Gastrocnemius medialis (tissue), 4 donors: Measurements from ENCODE around the gene ARHGAP26. TPM values are rescaled to one million over a fixed set of nuclear protein-coding genes. Genes with fewer than 3 reads are reported as not detected.

Experiments used
- ATAC-seq, 2 donors: fragments of 150-250 bp; one replicate each; pipeline ENCODE4 v1.9.1; 2016
- DNase-seq, 2 donors: peaks; one replicate each; pipeline ENCODE4 v3.0.0-alpha.2; 2019
- H3K27ac ChIP-seq, 4 donors: fragments of 200-600 bp; sonication (generic); 1 replicate in 1 of 4; 2 replicates in 3 of 4; pipeline ENCODE4 v1.5.1; 2016 to 2018; ENCODE audit warnings: mild to moderate bottlenecking in 2 of 4, moderate library complexity in 1 of 4
- H3K27me3 ChIP-seq, 3 donors: fragments of 200-600 bp; sonication (generic) in 2 of 3; 1 replicate in 1 of 3; 2 replicates in 2 of 3; pipeline versions ENCODE4 v1.5.1 to v1.6.0; 2016 to 2019; ENCODE audit warnings: mild to moderate bottlenecking in 1 of 3, moderate library complexity in 1 of 3
- H3K36me3 ChIP-seq, 2 donors: fragments of 200-600 bp; sonication (generic) in 1 of 2; one replicate each; pipeline ENCODE4 v1.5.1; 2017 to 2018
- H3K4me1 ChIP-seq, 2 donors: fragments of 200-600 bp; sonication (generic) in 1 of 2; one replicate each; pipeline ENCODE4 v1.5.1; 2016 to 2017; ENCODE audit warnings: mild to moderate bottlenecking in 2 of 2
- H3K4me3 ChIP-seq, 4 donors: fragments of 200-600 bp; sonication (generic) in 3 of 4; 1 replicate in 1 of 4; 2 replicates in 3 of 4; pipeline ENCODE4 v1.5.1; 2016 to 2019; ENCODE audit warnings: mild to moderate bottlenecking in 2 of 4
- H3K9me3 ChIP-seq, 3 donors: fragments of 200-600 bp; sonication (generic) in 2 of 3; 1 replicate in 1 of 3; 2 replicates in 2 of 3; pipeline ENCODE4 v1.5.1; 2016 to 2019
- CTCF ChIP-seq, 5 experiments: fragments of 450-650 bp in 3 of 5; fragments of 200-600 bp in 2 of 5; sonication (generic) in 2 of 5; IDR thresholded peaks in 4 of 5; conservative IDR thresholded peaks in 1 of 5; 1 replicate in 4 of 5; 2 replicates in 1 of 5; pipeline ENCODE4 v1.5.1; 2016 to 2019; ENCODE audit warnings: antibody characterized with exemption in 5 of 5, mild to moderate bottlenecking in 3 of 5, moderate library complexity in 3 of 5
- POLR2A ChIP-seq, 2 donors: fragments of 450-650 bp; IDR thresholded peaks; one replicate each; pipeline ENCODE4 v1.6.1; 2017; ENCODE audit warnings: antibody characterized with exemption in 2 of 2, mild to moderate bottlenecking in 2 of 2, moderate library complexity in 2 of 2
- in situ Hi-C, 4 donors: fragments of 200-750 bp; cut with MboI; loops; one replicate each; pipeline versions ENCODE4 v1.15.0 to v1.8.0; 2017; ENCODE audit warnings: low sequenced_read_pairs in 4 of 4
- intact Hi-C: fragments of 100-400 bp; cut with DNase I; formaldehyde crosslinking; loops from one replicate; pipeline ENCODE4 v1.15.1; 2023; ENCODE audit warnings: low total_unique reads
- total RNA-seq, 4 donors: library from RNA; depleted of rRNA; stranded (reverse); fragments of >200 nt; gene quantifications; one replicate each; pipeline versions ENCODE4 v1.1.0 to v1.2.3, GENCODE V29; 2016

Gene ARHGAP26
- total RNA-seq, 4 donors from 2014 or later, result 9.1 to 22.4 (median 13.4) TPM

- ATAC-seq (no peak), DNase-seq (no peak)
- Histone ChIP-seq H3K27ac (no peak overlapping the region), H3K9me3 (no peaks in the 10 kb centered on the region), H3K4me3 (no peak overlapping the region), H3K4me1 (peaks cover 12 to 29% of the 10 kb centered on the region in 2 donors), H3K27me3 (no peaks in the 10 kb centered on the region), H3K36me3 (no peaks in the 10 kb centered on the region)
- no peak for TF ChIP-seq CTCF (IDR thresholded peaks at IDR 0.05 in 4 of 5, conservative IDR thresholded peaks at IDR 0.05 in 1 of 5)
- in situ Hi-C loops (no loop called here), intact Hi-C loops (no loop called here)
Observed at GRCh38 chr5:143210576-143210975, 440.4 kb downstream of the ARHGAP26 start.

GRCh38 chr5:143212261-143212660 is 442.1 kb downstream of the ARHGAP26 start:
- TF ChIP-seq CTCF (IDR thresholded peaks at IDR 0.05 in 4 of 5, conservative IDR thresholded peaks at IDR 0.05 in 1 of 5), result no peak
- TF ChIP-seq POLR2A (IDR thresholded peaks at IDR 0.05), result no peak
- H3K27me3 ChIP-seq, result no peaks in the 10 kb centered on the region
- H3K4me1 ChIP-seq, result peaks cover 17 to 34% of the 10 kb centered on the region in 2 donors
- in situ Hi-C loops, result no loop called here
- H3K9me3 ChIP-seq, result no peaks in the 10 kb centered on the region
- no peak for DNase-seq
- no peak overlapping the region for H3K27ac ChIP-seq
- H3K36me3 ChIP-seq, result peaks cover 0 to 4% of the 10 kb centered on the region in 2 donors
- no peak for ATAC-seq
- intact Hi-C loops, result no loop called here
- H3K4me3 ChIP-seq, result no peak overlapping the region

GRCh38 chr5:143213231-143213850 is 443.2 kb downstream of the ARHGAP26 start:
- ATAC-seq (peak in 1 of 2 donors; percentile 49), DNase-seq (no peak)
- in situ Hi-C loops (no loop called here), intact Hi-C loops (no loop called here)
- H3K4me1 ChIP-seq, result peaks cover 22 to 31% of the 10 kb centered on the region in 2 donors
- H3K36me3 ChIP-seq, result peaks cover 0 to 4% of the 10 kb centered on the region in 2 donors
- H3K4me3 ChIP-seq, result no peak overlapping the region
- H3K9me3 ChIP-seq, result no peaks in the 10 kb centered on the region
- no peaks in the 10 kb centered on the region for H3K27me3 ChIP-seq
- peak overlapping the region in 1 of 4 donors; percentile 34 for H3K27ac ChIP-seq
- no peak for TF ChIP-seq POLR2A (IDR thresholded peaks at IDR 0.05)
- no peak for TF ChIP-seq CTCF (IDR thresholded peaks at IDR 0.05 in 4 of 5, conservative IDR thresholded peaks at IDR 0.05 in 1 of 5)

GRCh38 chr5:143213851-143214363 is 443.7 kb downstream of the ARHGAP26 start:
- H3K27me3 ChIP-seq, result no peaks in the 10 kb centered on the region
- peaks cover 0 to 4% of the 10 kb centered on the region in 2 donors for H3K36me3 ChIP-seq
- H3K4me3 ChIP-seq, result no peak overlapping the region
- no peak for DNase-seq
- peak overlapping the region in 1 of 4 donors; percentile 34 for H3K27ac ChIP-seq
- peak in 1 of 2 donors; percentile 17 for ATAC-seq
- no peak for TF ChIP-seq CTCF (IDR thresholded peaks at IDR 0.05 in 4 of 5, conservative IDR thresholded peaks at IDR 0.05 in 1 of 5)
- TF ChIP-seq POLR2A (IDR thresholded peaks at IDR 0.05), result no peak
- in situ Hi-C loops, result no loop called here
- no peaks in the 10 kb centered on the region for H3K9me3 ChIP-seq
- H3K4me1 ChIP-seq, result peaks cover 22 to 31% of the 10 kb centered on the region in 2 donors
- intact Hi-C loops, result no loop called here
